HepG2 (cell line): ENCODE data around the gene NUDCD3. TPM values are rescaled to one million over a fixed set of nuclear protein-coding genes. Genes with fewer than 3 reads are reported as not detected.

Experiments used
- ATAC-seq: fragments of 200-7000 bp; cut with Tn5 transposase; 3 replicates; pipeline ENCODE4 v1.9.1; 2020; ENCODE audit warnings: mild to moderate bottlenecking, moderate library complexity
- BruUV-seq: library from RNA; stranded (reverse); fragments of 400-500 nt; replicated peaks from 2 replicates; lab custom pipeline; 2021; lab: Mats Ljungman, UMichigan
- CTCF ChIA-PET: fragments of 300-600 bp; formaldehyde crosslinking; extraction: SDS; loops from one replicate; lab custom pipeline; 2021; ENCODE audit warnings: low total read pairs, inconsistent platforms, low intra/inter-chr PET ratio; lab: Yijun Ruan, JAX
- POLR2A ChIA-PET: fragments of 350-600 bp; sonication (Branson Sonifier 250); formaldehyde crosslinking; loops from one replicate; lab custom pipeline; 2020; ENCODE audit warnings: antibody characterized with exemption, inconsistent platforms; lab: Yijun Ruan, JAX
- DNase-seq: peaks from one replicate; pipeline ENCODE4 v3.0.0-alpha.2; 2015; ENCODE audit warnings: low spot score
- FAIRE-seq: peaks from 3 replicates; lab custom pipeline; 2011; peaks lifted over from hg19 to GRCh38; lab: Jason Lieb, UNC
- H2AFZ ChIP-seq: one replicate; pipeline ENCODE4 v1.6.1; 2011; ENCODE audit warnings: low read length, inconsistent platforms
- H3K27ac ChIP-seq: fragments of 300-600 bp; 3 replicates; pipeline ENCODE4 v1.8.0; 2011; ENCODE audit warnings: mixed run types, mild to moderate bottlenecking, mixed read lengths, low read length, inconsistent platforms; ENCODE audit not compliant: insufficient read depth; ENCODE audit errors: extremely low read length
- H3K27me3 ChIP-seq, 2 experiments: fragments of 200-600 bp in 1 of 2; 2 replicates in 1 of 2; 3 replicates in 1 of 2; pipeline versions ENCODE4 v1.6.0 to v1.8.0; 2011; ENCODE audit warnings: low read length in 2 of 2, mild to moderate bottlenecking in 2 of 2, moderate library complexity in 2 of 2, inconsistent platforms in 1 of 2; ENCODE audit not compliant: insufficient read depth in 2 of 2, control insufficient read depth in 1 of 2
- H3K36me3 ChIP-seq, 2 experiments: fragments of 200-600 bp in 1 of 2; replicated peaks in 1 of 2; 2 replicates in 1 of 2; 3 replicates in 1 of 2; pipeline versions ENCODE4 v1.5.1 to v1.8.0; 2011; ENCODE audit warnings: low read length in 2 of 2, inconsistent platforms in 1 of 2; ENCODE audit not compliant: insufficient read depth in 2 of 2, control insufficient read depth in 1 of 2
- H3K4me1 ChIP-seq: 2 replicates; pipeline ENCODE4 v1.5.1; 2012; ENCODE audit warnings: low read length, inconsistent platforms; ENCODE audit not compliant: insufficient read depth
- H3K4me2 ChIP-seq: 2 replicates; pipeline ENCODE4 v1.6.0; 2011; ENCODE audit warnings: low read depth, low read length, inconsistent platforms
- H3K4me3 ChIP-seq, 3 experiments: fragments of 200-600 bp in 1 of 3; sonication (generic), shearing (Covaris generic) in 1 of 3; replicated peaks in 1 of 3; 2 replicates each; pipeline ENCODE4 v1.5.1; 2011 to 2016; ENCODE audit warnings: low read length in 3 of 3, inconsistent platforms in 2 of 3, low read depth in 2 of 3, mild to moderate bottlenecking in 2 of 3, control low read depth in 1 of 3, mixed read lengths in 1 of 3; ENCODE audit not compliant: insufficient read depth in 1 of 3
- H3K79me2 ChIP-seq: one replicate; pipeline ENCODE4 v1.6.1; 2011; ENCODE audit warnings: low read length, inconsistent platforms; ENCODE audit not compliant: insufficient read depth
- H3K9ac ChIP-seq: 2 replicates; pipeline ENCODE4 v1.6.0; 2011; ENCODE audit warnings: mild to moderate bottlenecking, low read depth, low read length, inconsistent platforms; ENCODE audit not compliant: insufficient read depth
- H3K9me3 ChIP-seq: 2 replicates; pipeline ENCODE4 v1.5.1; 2012; ENCODE audit warnings: mild to moderate bottlenecking, low read length
- H4K20me1 ChIP-seq: 2 replicates; pipeline ENCODE4 v1.6.0; 2011; ENCODE audit warnings: inconsistent platforms, mild to moderate bottlenecking, low read length, moderate library complexity; ENCODE audit not compliant: insufficient read depth
- ARNTL ChIP-seq: sonication (generic); formaldehyde crosslinking; IDR thresholded peaks from 2 replicates; pipeline ENCODE4 v1.4.0; 2020; ENCODE audit warnings: mild to moderate bottlenecking, missing genetic modification reagents
- CREB1 ChIP-seq, 2 experiments: fragments of 450-650 bp in 1 of 2; IDR thresholded peaks; 2 replicates each; pipeline ENCODE4 v1.6.1; 2016 to 2017; ENCODE audit warnings: control low read depth in 1 of 2, mild to moderate bottlenecking in 1 of 2, missing compliant biosample characterization in 1 of 2, missing genetic modification characterization in 1 of 2
- GPN1 ChIP-seq: sonication (generic); formaldehyde crosslinking; IDR thresholded peaks from 2 replicates; pipeline ENCODE4 v1.5.1; 2020; ENCODE audit warnings: missing genetic modification reagents, borderline replicate concordance
- KDM4B ChIP-seq: sonication (generic); formaldehyde crosslinking; IDR thresholded peaks from 2 replicates; pipeline ENCODE4 v1.4.0; 2020; ENCODE audit warnings: missing genetic modification reagents
- MEF2D ChIP-seq: sonication (generic); formaldehyde crosslinking; IDR thresholded peaks from 2 replicates; pipeline ENCODE4 v1.5.1; 2020; ENCODE audit warnings: mild to moderate bottlenecking, missing genetic modification reagents
- NCOA5 ChIP-seq: sonication (generic); formaldehyde crosslinking; IDR thresholded peaks from 2 replicates; pipeline ENCODE4 v1.4.0; 2020; ENCODE audit warnings: missing genetic modification reagents
- PLRG1 ChIP-seq: fragments of 450-650 bp; conservative IDR thresholded peaks from 2 replicates; pipeline ENCODE4 v1.6.1; 2016
- RAD21 ChIP-seq: fragments of 450-650 bp; formaldehyde crosslinking; IDR thresholded peaks from 2 replicates; pipeline ENCODE4 v1.5.0; 2020; ENCODE audit warnings: mild to moderate bottlenecking
- SIN3B ChIP-seq: fragments of 150-350 bp; IDR thresholded peaks from 2 replicates; pipeline ENCODE4 v1.6.1; 2014; ENCODE audit warnings: low read length
- WIZ ChIP-seq: sonication (generic); formaldehyde crosslinking; IDR thresholded peaks from 2 replicates; pipeline ENCODE4 v1.5.1; 2020; ENCODE audit warnings: mild to moderate bottlenecking, missing genetic modification reagents
- ZNF136 ChIP-seq: sonication (generic); formaldehyde crosslinking; IDR thresholded peaks from 2 replicates; pipeline ENCODE4 v1.8.1; 2022; ENCODE audit warnings: low read depth, mild to moderate bottlenecking, moderate library complexity, missing genetic modification reagents
- ZNF142 ChIP-seq: sonication (generic); formaldehyde crosslinking; IDR thresholded peaks from 2 replicates; pipeline ENCODE4 v1.4.0; 2020; ENCODE audit warnings: missing genetic modification reagents
- ZNF225 ChIP-seq: sonication (generic); formaldehyde crosslinking; IDR thresholded peaks from 2 replicates; pipeline ENCODE4 v1.4.0; 2020; ENCODE audit warnings: mild to moderate bottlenecking, missing genetic modification reagents
- ZNF251 ChIP-seq: sonication (generic); formaldehyde crosslinking; IDR thresholded peaks from 2 replicates; pipeline ENCODE4 v1.9.0; 2021; ENCODE audit warnings: mild to moderate bottlenecking, missing genetic modification reagents
- ZNF350 ChIP-seq: sonication (generic); formaldehyde crosslinking; IDR thresholded peaks from 2 replicates; pipeline ENCODE4 v1.4.0; 2020; ENCODE audit warnings: mild to moderate bottlenecking, low read depth, missing genetic modification reagents, borderline replicate concordance
- ZNF652 ChIP-seq: IDR thresholded peaks from 2 replicates; pipeline ENCODE4 v1.6.1; 2016; ENCODE audit warnings: low read depth, borderline replicate concordance
- ZNF709 ChIP-seq: sonication (generic); formaldehyde crosslinking; IDR thresholded peaks from 2 replicates; pipeline ENCODE4 v1.5.0; 2020; ENCODE audit warnings: mild to moderate bottlenecking, missing genetic modification reagents
- ZSCAN5A ChIP-seq: sonication (generic); formaldehyde crosslinking; IDR thresholded peaks from 2 replicates; pipeline ENCODE4 v1.8.0; 2022; ENCODE audit warnings: mild to moderate bottlenecking, missing genetic modification reagents, borderline replicate concordance
- WGBS: methylation state at CpG from one replicate; pipeline ENCODE4 v1.1.6; 2017; ENCODE audit warnings: low lambda C conversion rate; 5-methylcytosine and 5-hydroxymethylcytosine counted together
- in situ Hi-C: cut with HindIII; loops from 2 replicates; pipeline ENCODE4 v1.10.0; 2017; ENCODE audit warnings: low pct_unique_long_range_greater_than_20kb; ENCODE audit not compliant: extremely low pct_ligation_motif_present
- intact Hi-C: fragments of 100-400 bp; cut with micrococcal nuclease; formaldehyde crosslinking; loops from one replicate; pipeline ENCODE4 v1.10.0; 2022; ENCODE audit not compliant: unreplicated experiment
- polyA plus RNA-seq, 8 experiments: library from polyadenylated mRNA; depleted of rRNA in 3 of 8; stranded (reverse) in 7 of 8; unstranded in 1 of 8; fragments of >200 nt; fragmentation: Illumina TruSeq in 4 of 8; extraction: Trizol in 4 of 8; gene quantifications; 2 replicates each; pipeline versions ENCODE4 v1.2.1 to v1.2.3, GENCODE V29; 2011 to 2016; ENCODE audit warnings: low read depth in 4 of 8, missing spikeins in 1 of 8, mixed read lengths in 1 of 8; ENCODE audit not compliant: insufficient read depth in 1 of 8
- total RNA-seq, 5 experiments: library from RNA; depleted of rRNA; stranded (reverse); fragments of >200 nt; fragmentation: Illumina TruSeq; extraction: Trizol; gene quantifications; 2 replicates each; pipeline ENCODE4 v1.2.3, GENCODE V29; 2016; ENCODE audit warnings: low read depth in 1 of 5

NUDCD3 gene
- total and polyA plus RNA-seq, 2 of the 13 experiments (the other 11 are each of a cell fraction or from before 2014, with no cell fraction given), result 20.8 to 49.9 TPM

GRCh38 chr7:44477063-44477830 lies 13.2 kb downstream of the NUDCD3 start:
- Histone ChIP-seq H3K36me3 (peaks cover 11 to 61% of the 10 kb centered on the region in 2 experiments), H3K4me2 (no peak overlapping the region), H3K27me3 (no peaks in the 10 kb centered on the region), H3K27ac (no peak overlapping the region), H2AFZ (no peak overlapping the region), H3K9ac (no peak overlapping the region), H3K9me3 (no peaks in the 10 kb centered on the region), H3K4me3 (no peak overlapping the region), H3K79me2 (peaks cover 17% of the 10 kb centered on the region), H3K4me1 (peaks cover 27% of the 10 kb centered on the region), H4K20me1 (no peaks in the 10 kb centered on the region)
- DNase-seq (peak; percentile 71), FAIRE-seq (peak; percentile 95), ATAC-seq (peak; percentile 88)
- 41% methylated on average over 6 of the region's 6 CpGs for WGBS
- in situ Hi-C loops (loop anchor here (5.0 kb wide), 1 partner anchor 235 kb away; no protein-coding TSS in a partner anchor), intact Hi-C loops (loop anchor here (1.0 to 5.0 kb wide), 3 partner anchors 46 to 236 kb away; no protein-coding TSS in a partner anchor)
- POLR2A ChIA-PET, result interaction anchor here (1.0 kb wide), 1 partner anchor 13 kb away, joined by 4 read pairs; the partner anchor contains the start of gene NUDCD3
- CTCF ChIA-PET, result interaction anchor here (1.5 to 2.2 kb wide), 4 partner anchors 46 to 236 kb away, joined by 5 to 13 read pairs (median 8); no protein-coding TSS in a partner anchor
- BruUV-seq, result no TSS peak
- TF ChIP-seq NCOA5, result no peak
- no peak for TF ChIP-seq ZNF142 (CRISPR knock-in tag)
- peak; percentile 83 for TF ChIP-seq CREB1 (IDR thresholded peaks at IDR 0.05)
- TF ChIP-seq CREB1 (CRISPR knock-in tag; IDR thresholded peaks at IDR 0.05), result peak; percentile 33; the same call in 1 of the 2 replicates
- TF ChIP-seq SIN3B, result no peak
- no peak for TF ChIP-seq ZNF251 (CRISPR knock-in tag)
- TF ChIP-seq KDM4B (CRISPR knock-in tag), result no peak
- TF ChIP-seq PLRG1, result no peak
- no peak for TF ChIP-seq ZNF225 (CRISPR knock-in tag)
- no peak for TF ChIP-seq GPN1
- TF ChIP-seq ZNF350 (CRISPR knock-in tag), result no peak
- no peak for TF ChIP-seq ZNF709 (CRISPR knock-in tag)
- TF ChIP-seq RAD21, result peak; percentile 84
- no peak for TF ChIP-seq ZNF652 (CRISPR knock-in tag)
- no peak for TF ChIP-seq WIZ
- TF ChIP-seq ARNTL (CRISPR knock-in tag), result no peak
- no peak for TF ChIP-seq ZNF136 (CRISPR knock-in tag)
- TF ChIP-seq MEF2D (CRISPR knock-in tag), result no peak
- TF ChIP-seq ZSCAN5A (CRISPR knock-in tag), result no peak
